Fibroblast of mammary gland (primary cell): ENCODE results near the gene TMEM151A.
"Not testable (repeated sequence)": the region's sequence is repeated elsewhere in the genome, so short reads cannot be mapped to it uniquely, and the experiment has no call there.

Source experiments
- DNase-seq: peaks from one replicate; pipeline ENCODE4 v3.0.0-alpha.2; 2010; ENCODE audit warnings: low read depth
- H3K4me3 ChIP-seq: 2 replicates; pipeline ENCODE4 v1.5.1; 2011; ENCODE audit warnings: low read depth, mild to moderate bottlenecking, low read length, moderate library complexity; ENCODE audit not compliant: control insufficient read depth
- CTCF ChIP-seq: conservative IDR thresholded peaks from 2 replicates; pipeline ENCODE4 v1.5.1; 2011; ENCODE audit warnings: low read depth, low read length, inconsistent platforms; ENCODE audit not compliant: control insufficient read depth, insufficient read depth

The TMEM151A gene

GRCh38 chr11:66271816-66272215 lies 19.9 kb upstream of the TMEM151A start:
- no peak for DNase-seq
- no peak for TF ChIP-seq CTCF
- H3K4me3 ChIP-seq: no peak overlapping the region

- TF ChIP-seq CTCF: no peak
- no peak overlapping the region for H3K4me3 ChIP-seq
- DNase-seq: no peak
Measured at GRCh38 chr11:66272596-66272995, 19.1 kb upstream of the TMEM151A start.

- TF ChIP-seq CTCF: no peak
- no peak overlapping the region for H3K4me3 ChIP-seq
- DNase-seq: no peak
Measured at GRCh38 chr11:66274219-66274618, 17.5 kb upstream of the TMEM151A start.

- no peak overlapping the region for H3K4me3 ChIP-seq
- no peak for DNase-seq
- no peak for TF ChIP-seq CTCF
Measured at GRCh38 chr11:66275396-66275795, 16.3 kb upstream of the TMEM151A start.

- no peak for DNase-seq
- H3K4me3 ChIP-seq: no peak overlapping the region
- TF ChIP-seq CTCF: no peak
Measured at GRCh38 chr11:66275984-66276612, 15.6 kb upstream of the TMEM151A start.

- H3K4me3 ChIP-seq, DNase-seq: not testable (repeated sequence)
Measured at GRCh38 chr11:66276619-66277018, 15.1 kb upstream of the TMEM151A start.

GRCh38 chr11:66277064-66277463 lies 14.6 kb upstream of the TMEM151A start:
- H3K4me3 ChIP-seq, DNase-seq: not testable (repeated sequence)
